HepG2 (cell line): ENCODE results near the gene RARA. TPM values are rescaled to one million over a fixed set of nuclear protein-coding genes. Genes with fewer than 3 reads are reported as not detected.

Experiments
- ATAC-seq: fragments of 200-7000 bp; cut with Tn5 transposase; 3 replicates; pipeline ENCODE4 v1.9.1; 2020; ENCODE audit warnings: mild to moderate bottlenecking, moderate library complexity
- BruUV-seq: library from RNA; stranded (reverse); fragments of 400-500 nt; replicated peaks from 2 replicates; lab custom pipeline; 2021; lab: Mats Ljungman, UMichigan
- CTCF ChIA-PET: fragments of 300-600 bp; formaldehyde crosslinking; extraction: SDS; loops from one replicate; lab custom pipeline; 2021; ENCODE audit warnings: low total read pairs, inconsistent platforms, low intra/inter-chr PET ratio; lab: Yijun Ruan, JAX
- POLR2A ChIA-PET: fragments of 350-600 bp; sonication (Branson Sonifier 250); formaldehyde crosslinking; loops from one replicate; lab custom pipeline; 2020; ENCODE audit warnings: antibody characterized with exemption, inconsistent platforms; lab: Yijun Ruan, JAX
- DNase-seq: peaks from one replicate; pipeline ENCODE4 v3.0.0-alpha.2; 2015; ENCODE audit warnings: low spot score
- FAIRE-seq: peaks from 3 replicates; lab custom pipeline; 2011; peaks lifted over from hg19 to GRCh38; lab: Jason Lieb, UNC
- H2AFZ ChIP-seq: one replicate; pipeline ENCODE4 v1.6.1; 2011; ENCODE audit warnings: low read length, inconsistent platforms
- H3K27ac ChIP-seq: fragments of 300-600 bp; 3 replicates; pipeline ENCODE4 v1.8.0; 2011; ENCODE audit warnings: mixed run types, mild to moderate bottlenecking, mixed read lengths, low read length, inconsistent platforms; ENCODE audit not compliant: insufficient read depth; ENCODE audit errors: extremely low read length
- H3K27me3 ChIP-seq, 2 experiments: fragments of 200-600 bp in 1 of 2; 2 replicates in 1 of 2; 3 replicates in 1 of 2; pipeline versions ENCODE4 v1.6.0 to v1.8.0; 2011; ENCODE audit warnings: low read length in 2 of 2, mild to moderate bottlenecking in 2 of 2, moderate library complexity in 2 of 2, inconsistent platforms in 1 of 2; ENCODE audit not compliant: insufficient read depth in 2 of 2, control insufficient read depth in 1 of 2
- H3K36me3 ChIP-seq, 2 experiments: fragments of 200-600 bp in 1 of 2; replicated peaks in 1 of 2; 2 replicates in 1 of 2; 3 replicates in 1 of 2; pipeline versions ENCODE4 v1.5.1 to v1.8.0; 2011; ENCODE audit warnings: low read length in 2 of 2, inconsistent platforms in 1 of 2; ENCODE audit not compliant: insufficient read depth in 2 of 2, control insufficient read depth in 1 of 2
- H3K4me1 ChIP-seq: 2 replicates; pipeline ENCODE4 v1.5.1; 2012; ENCODE audit warnings: low read length, inconsistent platforms; ENCODE audit not compliant: insufficient read depth
- H3K4me2 ChIP-seq: 2 replicates; pipeline ENCODE4 v1.6.0; 2011; ENCODE audit warnings: low read depth, low read length, inconsistent platforms
- H3K4me3 ChIP-seq, 3 experiments: fragments of 200-600 bp in 1 of 3; sonication (generic), shearing (Covaris generic) in 1 of 3; replicated peaks in 1 of 3; 2 replicates each; pipeline ENCODE4 v1.5.1; 2011 to 2016; ENCODE audit warnings: low read length in 3 of 3, inconsistent platforms in 2 of 3, low read depth in 2 of 3, mild to moderate bottlenecking in 2 of 3, control low read depth in 1 of 3, mixed read lengths in 1 of 3; ENCODE audit not compliant: insufficient read depth in 1 of 3
- H3K79me2 ChIP-seq: one replicate; pipeline ENCODE4 v1.6.1; 2011; ENCODE audit warnings: low read length, inconsistent platforms; ENCODE audit not compliant: insufficient read depth
- H3K9ac ChIP-seq: 2 replicates; pipeline ENCODE4 v1.6.0; 2011; ENCODE audit warnings: mild to moderate bottlenecking, low read depth, low read length, inconsistent platforms; ENCODE audit not compliant: insufficient read depth
- H3K9me3 ChIP-seq: 2 replicates; pipeline ENCODE4 v1.5.1; 2012; ENCODE audit warnings: mild to moderate bottlenecking, low read length
- H4K20me1 ChIP-seq: 2 replicates; pipeline ENCODE4 v1.6.0; 2011; ENCODE audit warnings: inconsistent platforms, mild to moderate bottlenecking, low read length, moderate library complexity; ENCODE audit not compliant: insufficient read depth
- AHR ChIP-seq: IDR thresholded peaks from 2 replicates; pipeline ENCODE4 v1.6.1; 2018; ENCODE audit warnings: missing genetic modification reagents, missing compliant biosample characterization
- EEA1 ChIP-seq: sonication (generic); formaldehyde crosslinking; IDR thresholded peaks from 2 replicates; pipeline ENCODE4 v1.5.1; 2020; ENCODE audit warnings: mild to moderate bottlenecking, missing genetic modification reagents, borderline replicate concordance
- HCFC1 ChIP-seq: fragments of 150-350 bp; IDR thresholded peaks from 2 replicates; pipeline ENCODE4 v1.6.1; 2014; ENCODE audit warnings: low read depth, low read length
- MEIS1 ChIP-seq: sonication (generic); formaldehyde crosslinking; IDR thresholded peaks from 2 replicates; pipeline ENCODE4 v1.9.0; 2021; ENCODE audit warnings: mild to moderate bottlenecking, missing genetic modification reagents, moderate library complexity, borderline replicate concordance
- MZF1 ChIP-seq: sonication (generic); formaldehyde crosslinking; IDR thresholded peaks from 2 replicates; pipeline ENCODE4 v1.8.1; 2023; ENCODE audit warnings: mild to moderate bottlenecking, missing genetic modification reagents, borderline replicate concordance
- NFE2 ChIP-seq: sonication (generic); formaldehyde crosslinking; IDR thresholded peaks from 2 replicates; pipeline ENCODE4 v1.4.0; 2020; ENCODE audit warnings: missing genetic modification reagents
- SALL1 ChIP-seq: sonication (generic); formaldehyde crosslinking; IDR thresholded peaks from 2 replicates; pipeline ENCODE4 v1.8.0; 2022; ENCODE audit warnings: mild to moderate bottlenecking, missing genetic modification reagents
- SP2 ChIP-seq: sonication (generic); formaldehyde crosslinking; IDR thresholded peaks from 2 replicates; pipeline ENCODE4 v1.5.1; 2020; ENCODE audit warnings: mild to moderate bottlenecking, missing genetic modification reagents
- TBX2 ChIP-seq: sonication (generic); formaldehyde crosslinking; IDR thresholded peaks from 2 replicates; pipeline ENCODE4 v1.5.0; 2020; ENCODE audit warnings: missing genetic modification reagents, mild to moderate bottlenecking, borderline replicate concordance
- ZBTB7A ChIP-seq: sonication (generic); formaldehyde crosslinking; IDR thresholded peaks from 2 replicates; pipeline ENCODE4 v1.8.0; 2022; ENCODE audit warnings: mild to moderate bottlenecking, missing genetic modification reagents
- ZNF543 ChIP-seq: sonication (generic); formaldehyde crosslinking; IDR thresholded peaks from 2 replicates; pipeline ENCODE4 v1.4.0; 2020; ENCODE audit warnings: mild to moderate bottlenecking, missing genetic modification reagents
- ZNF670 ChIP-seq: sonication (generic); formaldehyde crosslinking; IDR thresholded peaks from 2 replicates; pipeline ENCODE4 v1.8.0; 2022; ENCODE audit warnings: mild to moderate bottlenecking, missing genetic modification reagents, borderline replicate concordance
- WGBS: methylation state at CpG from one replicate; pipeline ENCODE4 v1.1.6; 2017; ENCODE audit warnings: low lambda C conversion rate; 5-methylcytosine and 5-hydroxymethylcytosine counted together
- in situ Hi-C: cut with HindIII; loops from 2 replicates; pipeline ENCODE4 v1.10.0; 2017; ENCODE audit warnings: low pct_unique_long_range_greater_than_20kb; ENCODE audit not compliant: extremely low pct_ligation_motif_present
- intact Hi-C: fragments of 100-400 bp; cut with micrococcal nuclease; formaldehyde crosslinking; loops from one replicate; pipeline ENCODE4 v1.10.0; 2022; ENCODE audit not compliant: unreplicated experiment
- polyA plus RNA-seq, 8 experiments: library from polyadenylated mRNA; depleted of rRNA in 3 of 8; stranded (reverse) in 7 of 8; unstranded in 1 of 8; fragments of >200 nt; fragmentation: Illumina TruSeq in 4 of 8; extraction: Trizol in 4 of 8; gene quantifications; 2 replicates each; pipeline versions ENCODE4 v1.2.1 to v1.2.3, GENCODE V29; 2011 to 2016; ENCODE audit warnings: low read depth in 4 of 8, missing spikeins in 1 of 8, mixed read lengths in 1 of 8; ENCODE audit not compliant: insufficient read depth in 1 of 8
- total RNA-seq, 5 experiments: library from RNA; depleted of rRNA; stranded (reverse); fragments of >200 nt; fragmentation: Illumina TruSeq; extraction: Trizol; gene quantifications; 2 replicates each; pipeline ENCODE4 v1.2.3, GENCODE V29; 2016; ENCODE audit warnings: low read depth in 1 of 5
- TF ChIP-seq, protein P1 (sequence below): sonication (generic); formaldehyde crosslinking; IDR thresholded peaks from 2 replicates; pipeline ENCODE4 v1.9.0; 2021; ENCODE audit warnings: missing genetic modification reagents, mild to moderate bottlenecking, borderline replicate concordance
- TF ChIP-seq, protein P2 (sequence below): sonication (generic); formaldehyde crosslinking; IDR thresholded peaks from 2 replicates; pipeline ENCODE4 v1.4.0; 2020; ENCODE audit warnings: missing genetic modification reagents, borderline replicate concordance
- TF ChIP-seq, protein P3 (sequence below): sonication (generic); formaldehyde crosslinking; conservative IDR thresholded peaks from 2 replicates; pipeline ENCODE4 v1.4.0; 2020; ENCODE audit warnings: missing genetic modification reagents
- TF ChIP-seq, protein P4 (sequence below): sonication (generic); formaldehyde crosslinking; IDR thresholded peaks from 2 replicates; pipeline ENCODE4 v1.4.0; 2020; ENCODE audit warnings: mild to moderate bottlenecking, missing genetic modification reagents, borderline replicate concordance

Gene RARA
- total and polyA plus RNA-seq, 2 of the 13 experiments (the other 11 are each of a cell fraction or from before 2014, with no cell fraction given), result 6.4 to 8.6 TPM

DNA sequence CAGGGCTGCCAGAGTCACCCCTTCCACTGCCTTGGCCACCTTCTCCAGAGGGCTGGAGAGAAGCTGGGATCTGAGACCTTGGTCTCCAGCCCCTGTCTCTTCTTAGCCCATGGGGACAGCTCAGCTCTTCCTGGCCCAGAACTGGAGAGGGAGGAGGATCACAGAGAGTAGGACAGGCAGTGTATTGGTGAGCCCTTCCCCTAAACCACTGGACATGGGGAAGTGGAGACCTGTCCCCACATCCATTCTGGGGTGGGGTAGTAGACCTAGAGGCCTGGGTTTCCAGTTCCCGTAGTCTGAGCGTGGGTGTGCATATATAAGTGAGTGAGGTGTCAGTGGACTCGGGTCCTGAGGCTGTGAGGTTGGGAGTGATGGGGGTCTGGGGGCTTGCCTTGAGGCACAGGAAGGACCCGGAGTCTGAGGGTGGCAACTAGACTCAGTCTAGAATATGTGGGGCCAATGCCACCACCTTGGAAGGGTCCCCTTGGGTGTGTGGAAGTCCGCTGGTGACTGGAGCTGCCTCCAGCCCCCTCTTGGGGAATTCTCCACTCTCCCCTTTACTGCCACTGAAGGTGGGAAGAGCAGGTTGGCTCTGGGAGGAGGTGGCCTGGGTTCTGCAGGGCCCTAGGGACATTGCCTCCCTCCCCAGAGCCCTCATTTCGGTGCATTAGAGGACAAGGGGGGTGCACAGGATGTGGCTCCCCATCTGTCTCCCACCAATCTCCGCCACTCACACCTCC is 35.6 kb downstream of the RARA start:
- Histone ChIP-seq H3K9me3 (no peaks in the 10 kb centered on the region), H2AFZ (no peak overlapping the region), H3K27me3 (no peaks in the 10 kb centered on the region), H3K4me3 (peak overlapping the region; percentile 79 to 88 (median 84)), H3K4me2 (peak overlapping the region; percentile 94), H3K27ac (peak overlapping the region; percentile 81), H3K36me3 (peaks cover 11 to 17% of the 10 kb centered on the region in 2 experiments), H3K4me1 (peaks cover 76% of the 10 kb centered on the region), H3K9ac (peak overlapping the region; percentile 76), H3K79me2 (peaks cover 35% of the 10 kb centered on the region), H4K20me1 (peaks cover 16% of the 10 kb centered on the region)
- WGBS, result 33% methylated on average over 6 of the region's 7 CpGs
- in situ Hi-C loops, result no loop called here
- intact Hi-C loops, result loop anchor here (2.0 kb wide), 1 partner anchor 28 kb away; no protein-coding TSS in a partner anchor
- no peak for FAIRE-seq
- no TSS peak for BruUV-seq
- ChIA-PET CTCF (interaction anchor here (1.9 kb wide), 1 partner anchor 41 kb away, joined by 5 read pairs; no protein-coding TSS in a partner anchor), POLR2A (interaction anchor here (0.8 to 6.6 kb wide), 18 partner anchors 9 to 1344 kb away, joined by 3 to 48 read pairs (median 4); partner anchors contain the start of genes EIF1, RARA and TOP2A)
- DNase-seq, result no peak
- ATAC-seq, result peak; percentile 11
- no peak for TF ChIP-seq MZF1
- TF ChIP-seq, protein P1, sequence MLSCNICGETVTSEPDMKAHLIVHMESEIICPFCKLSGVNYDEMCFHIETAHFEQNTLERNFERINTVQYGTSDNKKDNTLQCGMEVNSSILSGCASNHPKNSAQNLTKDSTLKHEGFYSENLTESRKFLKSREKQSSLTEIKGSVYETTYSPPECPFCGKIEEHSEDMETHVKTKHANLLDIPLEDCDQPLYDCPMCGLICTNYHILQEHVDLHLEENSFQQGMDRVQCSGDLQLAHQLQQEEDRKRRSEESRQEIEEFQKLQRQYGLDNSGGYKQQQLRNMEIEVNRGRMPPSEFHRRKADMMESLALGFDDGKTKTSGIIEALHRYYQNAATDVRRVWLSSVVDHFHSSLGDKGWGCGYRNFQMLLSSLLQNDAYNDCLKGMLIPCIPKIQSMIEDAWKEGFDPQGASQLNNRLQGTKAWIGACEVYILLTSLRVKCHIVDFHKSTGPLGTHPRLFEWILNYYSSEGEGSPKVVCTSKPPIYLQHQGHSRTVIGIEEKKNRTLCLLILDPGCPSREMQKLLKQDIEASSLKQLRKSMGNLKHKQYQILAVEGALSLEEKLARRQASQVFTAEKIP (CRISPR knock-in tag), result no peak
- TF ChIP-seq ZNF543 (CRISPR knock-in tag), result no peak
- TF ChIP-seq EEA1 (CRISPR knock-in tag), result 0 out of 2 replicates have a peak, but pooled peaks have one; percentile 2
- TF ChIP-seq, protein P2, sequence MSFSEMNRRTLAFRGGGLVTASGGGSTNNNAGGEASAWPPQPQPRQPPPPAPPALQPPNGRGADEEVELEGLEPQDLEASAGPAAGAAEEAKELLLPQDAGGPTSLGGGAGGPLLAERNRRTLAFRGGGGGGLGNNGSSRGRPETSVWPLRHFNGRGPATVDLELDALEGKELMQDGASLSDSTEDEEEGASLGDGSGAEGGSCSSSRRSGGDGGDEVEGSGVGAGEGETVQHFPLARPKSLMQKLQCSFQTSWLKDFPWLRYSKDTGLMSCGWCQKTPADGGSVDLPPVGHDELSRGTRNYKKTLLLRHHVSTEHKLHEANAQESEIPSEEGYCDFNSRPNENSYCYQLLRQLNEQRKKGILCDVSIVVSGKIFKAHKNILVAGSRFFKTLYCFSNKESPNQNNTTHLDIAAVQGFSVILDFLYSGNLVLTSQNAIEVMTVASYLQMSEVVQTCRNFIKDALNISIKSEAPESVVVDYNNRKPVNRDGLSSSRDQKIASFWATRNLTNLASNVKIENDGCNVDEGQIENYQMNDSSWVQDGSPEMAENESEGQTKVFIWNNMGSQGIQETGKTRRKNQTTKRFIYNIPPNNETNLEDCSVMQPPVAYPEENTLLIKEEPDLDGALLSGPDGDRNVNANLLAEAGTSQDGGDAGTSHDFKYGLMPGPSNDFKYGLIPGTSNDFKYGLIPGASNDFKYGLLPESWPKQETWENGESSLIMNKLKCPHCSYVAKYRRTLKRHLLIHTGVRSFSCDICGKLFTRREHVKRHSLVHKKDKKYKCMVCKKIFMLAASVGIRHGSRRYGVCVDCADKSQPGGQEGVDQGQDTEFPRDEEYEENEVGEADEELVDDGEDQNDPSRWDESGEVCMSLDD, result 0 out of 2 replicates have a peak, but pooled peaks have one; percentile 31
- no peak for TF ChIP-seq NFE2 (CRISPR knock-in tag)
- TF ChIP-seq HCFC1, result no peak
- TF ChIP-seq, protein P3, sequence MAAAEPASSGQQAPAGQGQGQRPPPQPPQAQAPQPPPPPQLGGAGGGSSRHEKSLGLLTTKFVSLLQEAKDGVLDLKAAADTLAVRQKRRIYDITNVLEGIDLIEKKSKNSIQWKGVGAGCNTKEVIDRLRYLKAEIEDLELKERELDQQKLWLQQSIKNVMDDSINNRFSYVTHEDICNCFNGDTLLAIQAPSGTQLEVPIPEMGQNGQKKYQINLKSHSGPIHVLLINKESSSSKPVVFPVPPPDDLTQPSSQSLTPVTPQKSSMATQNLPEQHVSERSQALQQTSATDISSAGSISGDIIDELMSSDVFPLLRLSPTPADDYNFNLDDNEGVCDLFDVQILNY (CRISPR knock-in tag), result no peak
- TF ChIP-seq TBX2 (CRISPR knock-in tag), result no peak
- no peak for TF ChIP-seq AHR (CRISPR knock-in tag)
- 0 out of 2 replicates have a peak, but pooled peaks have one; percentile 3 for TF ChIP-seq ZNF670 (CRISPR knock-in tag)
- TF ChIP-seq SP2 (CRISPR knock-in tag), result no peak
- 0 out of 2 replicates have a peak, but pooled peaks have one; percentile 16 for TF ChIP-seq ZBTB7A (CRISPR knock-in tag)
- no peak; the same call in 1 of the 2 replicates for TF ChIP-seq MEIS1 (CRISPR knock-in tag)
- TF ChIP-seq, protein P4, sequence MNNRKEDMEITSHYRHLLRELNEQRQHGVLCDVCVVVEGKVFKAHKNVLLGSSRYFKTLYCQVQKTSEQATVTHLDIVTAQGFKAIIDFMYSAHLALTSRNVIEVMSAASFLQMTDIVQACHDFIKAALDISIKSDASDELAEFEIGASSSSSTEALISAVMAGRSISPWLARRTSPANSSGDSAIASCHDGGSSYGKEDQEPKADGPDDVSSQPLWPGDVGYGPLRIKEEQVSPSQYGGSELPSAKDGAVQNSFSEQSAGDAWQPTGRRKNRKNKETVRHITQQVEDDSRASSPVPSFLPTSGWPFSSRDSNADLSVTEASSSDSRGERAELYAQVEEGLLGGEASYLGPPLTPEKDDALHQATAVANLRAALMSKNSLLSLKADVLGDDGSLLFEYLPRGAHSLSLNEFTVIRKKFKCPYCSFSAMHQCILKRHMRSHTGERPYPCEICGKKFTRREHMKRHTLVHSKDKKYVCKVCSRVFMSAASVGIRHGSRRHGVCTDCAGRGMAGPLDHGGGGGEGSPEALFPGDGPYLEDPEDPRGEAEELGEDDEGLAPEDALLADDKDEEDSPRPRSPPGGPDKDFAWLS (CRISPR knock-in tag), result 0 out of 2 replicates have a peak, but pooled peaks have one; percentile 38
- TF ChIP-seq SALL1 (CRISPR knock-in tag), result no peak; the same call in 1 of the 2 replicates
